Breast epithelium (tissue), 3 donors: ENCODE results near the gene CLIP2.

Experiments used
- CTCF ChIP-seq, 3 donors: fragments of 450-650 bp; IDR thresholded peaks; one replicate each; pipeline ENCODE4 v1.5.1; 2016 to 2017; ENCODE audit warnings: antibody characterized with exemption in 3 of 3, mild to moderate bottlenecking in 3 of 3, moderate library complexity in 3 of 3
- POLR2A ChIP-seq: fragments of 450-650 bp; IDR thresholded peaks from one replicate; pipeline ENCODE4 v1.6.1; 2016; ENCODE audit warnings: antibody characterized with exemption, mild to moderate bottlenecking, moderate library complexity
- POLR2AphosphoS5 ChIP-seq, 3 donors: sonication (generic); formaldehyde crosslinking; IDR thresholded peaks; one replicate each; pipeline ENCODE4 v1.6.1; 2017; ENCODE audit warnings: antibody characterized with exemption in 3 of 3

GRCh38 chr7:74252893-74253292, 36.3 kb upstream of the CLIP2 start:
- TF ChIP-seq POLR2AphosphoS5 (IDR thresholded peaks at IDR 0.05) (no peak), POLR2A (no peak), CTCF (IDR thresholded peaks at IDR 0.05) (no peak)
